Measurements from ENCODE around the gene VAPA.

DNA sequence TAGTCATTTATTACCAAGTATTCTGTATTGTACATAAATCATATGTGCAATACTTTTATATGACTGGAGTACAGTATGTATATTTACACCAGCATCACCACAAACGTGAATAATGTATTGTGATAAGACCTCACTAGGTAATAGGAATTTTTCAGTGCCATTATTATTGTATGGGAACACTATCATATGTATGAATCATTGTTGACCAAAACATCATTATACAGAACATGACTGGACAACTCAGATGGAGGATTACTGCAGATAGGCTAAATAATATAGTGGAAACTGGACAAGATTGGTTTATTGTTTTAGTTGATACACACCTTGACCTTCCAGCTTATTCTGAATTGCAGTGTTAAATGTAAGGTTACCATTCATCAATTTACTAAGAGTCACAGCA lies 33.4 kb downstream of the VAPA start:
- TF ChIP-seq, protein P1, sequence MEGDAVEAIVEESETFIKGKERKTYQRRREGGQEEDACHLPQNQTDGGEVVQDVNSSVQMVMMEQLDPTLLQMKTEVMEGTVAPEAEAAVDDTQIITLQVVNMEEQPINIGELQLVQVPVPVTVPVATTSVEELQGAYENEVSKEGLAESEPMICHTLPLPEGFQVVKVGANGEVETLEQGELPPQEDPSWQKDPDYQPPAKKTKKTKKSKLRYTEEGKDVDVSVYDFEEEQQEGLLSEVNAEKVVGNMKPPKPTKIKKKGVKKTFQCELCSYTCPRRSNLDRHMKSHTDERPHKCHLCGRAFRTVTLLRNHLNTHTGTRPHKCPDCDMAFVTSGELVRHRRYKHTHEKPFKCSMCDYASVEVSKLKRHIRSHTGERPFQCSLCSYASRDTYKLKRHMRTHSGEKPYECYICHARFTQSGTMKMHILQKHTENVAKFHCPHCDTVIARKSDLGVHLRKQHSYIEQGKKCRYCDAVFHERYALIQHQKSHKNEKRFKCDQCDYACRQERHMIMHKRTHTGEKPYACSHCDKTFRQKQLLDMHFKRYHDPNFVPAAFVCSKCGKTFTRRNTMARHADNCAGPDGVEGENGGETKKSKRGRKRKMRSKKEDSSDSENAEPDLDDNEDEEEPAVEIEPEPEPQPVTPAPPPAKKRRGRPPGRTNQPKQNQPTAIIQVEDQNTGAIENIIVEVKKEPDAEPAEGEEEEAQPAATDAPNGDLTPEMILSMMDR (optimal IDR thresholded peaks at IDR 0.05 in 1 of 3, IDR thresholded peaks at IDR 0.05 in 1 of 3, conservative IDR thresholded peaks at IDR 0.05 in 1 of 3; ENCODE audit: extremely low read depth in 1 of 3, insufficient read depth in 2 of 3, low read length in 3 of 3) = no peak
- no peak for TF ChIP-seq EZH2 (IDR thresholded peaks at IDR 0.05; ENCODE audit: low read length)
